Fibroblast of skin of scalp (primary cell): ENCODE results near the gene COL21A1.

Experiments
- DNase-seq: peaks from one replicate; pipeline ENCODE4 v3.0.0-alpha.2; 2013

Gene COL21A1

GRCh38 chr6:56104591-56104990, 142.8 kb downstream of the COL21A1 start:
- peak; percentile 29 for DNase-seq

- DNase-seq, result no peak
Observed at GRCh38 chr6:56102216-56102615, 145.2 kb downstream of the COL21A1 start.

GRCh38 chr6:56101141-56101553, 146.2 kb downstream of the COL21A1 start:
- DNase-seq, result peak; percentile 96

- DNase-seq, result no peak
Observed at GRCh38 chr6:56096946-56097621, 150.3 kb downstream of the COL21A1 start.

GRCh38 chr6:56096541-56096940, 150.8 kb downstream of the COL21A1 start:
- no peak for DNase-seq

GRCh38 chr6:56093776-56094175, 153.6 kb downstream of the COL21A1 start:
- no peak for DNase-seq

- DNase-seq, result peak; percentile 79
Observed at GRCh38 chr6:56091159-56091869, 156.1 kb downstream of the COL21A1 start.

- DNase-seq, result no peak
Observed at GRCh38 chr6:56088641-56089040, 158.7 kb downstream of the COL21A1 start.

- peak; percentile 51 for DNase-seq
Observed at GRCh38 chr6:56087421-56087820, 160.0 kb downstream of the COL21A1 start.

GRCh38 chr6:56079751-56080540, 167.4 kb downstream of the COL21A1 start:
- peak; percentile 66 for DNase-seq

- DNase-seq, result no peak
Observed at GRCh38 chr6:56076033-56076432, 171.3 kb downstream of the COL21A1 start.

- peak; percentile 58 for DNase-seq
Observed at GRCh38 chr6:56073761-56074160, 173.6 kb downstream of the COL21A1 start.

- DNase-seq, result peak; percentile 66
Observed at GRCh38 chr6:56073315-56073714, 174.1 kb downstream of the COL21A1 start.

GRCh38 chr6:56072856-56073255, 174.5 kb downstream of the COL21A1 start:
- DNase-seq, result peak; percentile 47

- DNase-seq, result no peak
Observed at GRCh38 chr6:56065408-56065807, 182.0 kb downstream of the COL21A1 start.

GRCh38 chr6:56062836-56063235, 184.5 kb downstream of the COL21A1 start:
- no peak for DNase-seq

GRCh38 chr6:56058636-56059035, 188.7 kb downstream of the COL21A1 start:
- no peak for DNase-seq

GRCh38 chr6:56055081-56055704, 192.2 kb downstream of the COL21A1 start:
- peak; percentile 62 for DNase-seq

- no peak for DNase-seq
Observed at GRCh38 chr6:56051202-56051598, 196.2 kb downstream of the COL21A1 start.

GRCh38 chr6:56050530-56051201, 196.7 kb downstream of the COL21A1 start:
- no peak for DNase-seq

GRCh38 chr6:56048601-56049000, 198.8 kb downstream of the COL21A1 start:
- no peak for DNase-seq

GRCh38 chr6:56047931-56048540, 199.3 kb downstream of the COL21A1 start:
- DNase-seq, result peak; percentile 54
